HepG2 (cell line): ENCODE measurements around the gene PRSS12. TPM values are rescaled to one million over a fixed set of nuclear protein-coding genes. Genes with fewer than 3 reads are reported as not detected.
A peak's percentile ranks its signal among the peaks of the same experiment; 100 is the strongest.

Experiments used
- AGO1 ChIP-seq: fragments of 200-400 bp; formaldehyde crosslinking; IDR thresholded peaks from 2 replicates; pipeline ENCODE4 v1.6.1; 2017; ENCODE audit warnings: mild to moderate bottlenecking, low read depth, low read length, moderate library complexity; ENCODE audit not compliant: poor library complexity, severe bottlenecking
- DNMT1 ChIP-seq: sonication (generic); formaldehyde crosslinking; IDR thresholded peaks from 2 replicates; pipeline ENCODE4 v1.5.1; 2020; ENCODE audit warnings: mild to moderate bottlenecking, missing genetic modification reagents
- ELF4 ChIP-seq: sonication (generic); formaldehyde crosslinking; IDR thresholded peaks from 2 replicates; pipeline ENCODE4 v1.5.0; 2020; ENCODE audit warnings: missing genetic modification reagents, mild to moderate bottlenecking, moderate library complexity, borderline replicate concordance
- GLI4 ChIP-seq: sonication (generic); formaldehyde crosslinking; IDR thresholded peaks from 2 replicates; pipeline ENCODE4 v1.5.1; 2020; ENCODE audit warnings: missing genetic modification reagents, mild to moderate bottlenecking, moderate library complexity, borderline replicate concordance
- HIVEP1 ChIP-seq: sonication (generic); formaldehyde crosslinking; IDR thresholded peaks from 2 replicates; pipeline ENCODE4 v1.4.0; 2020; ENCODE audit warnings: mild to moderate bottlenecking, missing genetic modification reagents
- IRF2 ChIP-seq: IDR thresholded peaks from 2 replicates; pipeline ENCODE4 v1.6.1; 2018; ENCODE audit warnings: missing genetic modification reagents, missing compliant biosample characterization
- JUN ChIP-seq: sonication (generic); formaldehyde crosslinking; IDR thresholded peaks from 2 replicates; pipeline ENCODE4 v1.4.0; 2020; ENCODE audit warnings: mild to moderate bottlenecking, missing genetic modification reagents
- MAZ ChIP-seq, 2 experiments: sonication (generic) in 1 of 2; formaldehyde crosslinking in 1 of 2; IDR thresholded peaks; 2 replicates each; pipeline versions ENCODE4 v1.5.0 to v1.6.1; 2012 to 2020; ENCODE audit warnings: low read depth in 2 of 2, mild to moderate bottlenecking in 2 of 2, borderline replicate concordance in 1 of 2, improper control_type of control experiment in 1 of 2, low read length in 1 of 2, missing genetic modification reagents in 1 of 2, moderate library complexity in 1 of 2
- PHB2 ChIP-seq: fragments of 450-650 bp; IDR thresholded peaks from 2 replicates; pipeline ENCODE4 v1.6.1; 2018; ENCODE audit not compliant: partially characterized antibody
- PITX1 ChIP-seq: sonication (generic); formaldehyde crosslinking; IDR thresholded peaks from 2 replicates; pipeline ENCODE4 v1.5.1; 2020; ENCODE audit warnings: mild to moderate bottlenecking, missing genetic modification reagents
- SOX6 ChIP-seq, 2 experiments: fragments of 450-650 bp in 1 of 2; sonication (generic) in 1 of 2; formaldehyde crosslinking in 1 of 2; IDR thresholded peaks; 2 replicates each; pipeline versions ENCODE4 v1.4.0 to v1.6.1; 2017 to 2020; ENCODE audit warnings: antibody characterized with exemption in 1 of 2, mild to moderate bottlenecking in 1 of 2, missing genetic modification reagents in 1 of 2
- SP2 ChIP-seq: sonication (generic); formaldehyde crosslinking; IDR thresholded peaks from 2 replicates; pipeline ENCODE4 v1.5.1; 2020; ENCODE audit warnings: mild to moderate bottlenecking, missing genetic modification reagents
- STAT5B ChIP-seq: sonication (generic); formaldehyde crosslinking; IDR thresholded peaks from 2 replicates; pipeline ENCODE4 v1.4.0; 2020; ENCODE audit warnings: missing genetic modification reagents
- U2AF2 ChIP-seq: fragments of 200-400 bp; formaldehyde crosslinking; IDR thresholded peaks from 2 replicates; pipeline ENCODE4 v1.6.1; 2017; ENCODE audit warnings: low read depth, mild to moderate bottlenecking, low read length
- ZBTB21 ChIP-seq: sonication (generic); formaldehyde crosslinking; IDR thresholded peaks from 2 replicates; pipeline ENCODE4 v1.4.0; 2020; ENCODE audit warnings: missing genetic modification reagents
- ZBTB33 ChIP-seq: sonication (generic); formaldehyde crosslinking; IDR thresholded peaks from 2 replicates; pipeline ENCODE4 v1.4.0; 2020; ENCODE audit warnings: missing genetic modification reagents
- ZNF367 ChIP-seq: sonication (generic); formaldehyde crosslinking; IDR thresholded peaks from 2 replicates; pipeline ENCODE4 v1.4.0; 2020; ENCODE audit warnings: missing genetic modification reagents, borderline replicate concordance
- ZNF496 ChIP-seq: sonication (generic); formaldehyde crosslinking; IDR thresholded peaks from 2 replicates; pipeline ENCODE4 v1.8.1; 2023; ENCODE audit warnings: mild to moderate bottlenecking, moderate library complexity, missing genetic modification reagents; ENCODE audit not compliant: insufficient replicate concordance
- ZNF713 ChIP-seq: sonication (generic); formaldehyde crosslinking; IDR thresholded peaks from 2 replicates; pipeline ENCODE4 v1.4.0; 2020; ENCODE audit warnings: mild to moderate bottlenecking, missing genetic modification reagents
- ZNF766 ChIP-seq: sonication (generic); formaldehyde crosslinking; IDR thresholded peaks from 2 replicates; pipeline ENCODE4 v1.5.0; 2020; ENCODE audit warnings: missing genetic modification reagents, borderline replicate concordance
- polyA plus RNA-seq, 8 experiments: library from polyadenylated mRNA; depleted of rRNA in 3 of 8; stranded (reverse) in 7 of 8; unstranded in 1 of 8; fragments of >200 nt; fragmentation: Illumina TruSeq in 4 of 8; extraction: Trizol in 4 of 8; gene quantifications; 2 replicates each; pipeline versions ENCODE4 v1.2.1 to v1.2.3, GENCODE V29; 2011 to 2016; ENCODE audit warnings: low read depth in 4 of 8, missing spikeins in 1 of 8, mixed read lengths in 1 of 8; ENCODE audit not compliant: insufficient read depth in 1 of 8
- total RNA-seq, 5 experiments: library from RNA; depleted of rRNA; stranded (reverse); fragments of >200 nt; fragmentation: Illumina TruSeq; extraction: Trizol; gene quantifications; 2 replicates each; pipeline ENCODE4 v1.2.3, GENCODE V29; 2016; ENCODE audit warnings: low read depth in 1 of 5
- TF ChIP-seq, protein P1 (sequence below), 2 experiments: sonication (generic) in 1 of 2; formaldehyde crosslinking in 1 of 2; IDR thresholded peaks; 2 replicates each; pipeline versions ENCODE4 v1.4.0 to v1.6.1; 2018 to 2020; ENCODE audit warnings: missing genetic modification reagents in 2 of 2, borderline replicate concordance in 1 of 2, low read depth in 1 of 2, mild to moderate bottlenecking in 1 of 2, missing biosample characterization in 1 of 2
- TF ChIP-seq, protein P2 (sequence below): sonication (generic); formaldehyde crosslinking; IDR thresholded peaks from 2 replicates; pipeline ENCODE4 v1.5.0; 2020; ENCODE audit warnings: mild to moderate bottlenecking, missing genetic modification reagents

PRSS12 gene
- total and polyA plus RNA-seq, 2 of the 13 experiments (the other 11 are each of a cell fraction or from before 2014, with no cell fraction given): 0.02 TPM; not detected in 1

DNA sequence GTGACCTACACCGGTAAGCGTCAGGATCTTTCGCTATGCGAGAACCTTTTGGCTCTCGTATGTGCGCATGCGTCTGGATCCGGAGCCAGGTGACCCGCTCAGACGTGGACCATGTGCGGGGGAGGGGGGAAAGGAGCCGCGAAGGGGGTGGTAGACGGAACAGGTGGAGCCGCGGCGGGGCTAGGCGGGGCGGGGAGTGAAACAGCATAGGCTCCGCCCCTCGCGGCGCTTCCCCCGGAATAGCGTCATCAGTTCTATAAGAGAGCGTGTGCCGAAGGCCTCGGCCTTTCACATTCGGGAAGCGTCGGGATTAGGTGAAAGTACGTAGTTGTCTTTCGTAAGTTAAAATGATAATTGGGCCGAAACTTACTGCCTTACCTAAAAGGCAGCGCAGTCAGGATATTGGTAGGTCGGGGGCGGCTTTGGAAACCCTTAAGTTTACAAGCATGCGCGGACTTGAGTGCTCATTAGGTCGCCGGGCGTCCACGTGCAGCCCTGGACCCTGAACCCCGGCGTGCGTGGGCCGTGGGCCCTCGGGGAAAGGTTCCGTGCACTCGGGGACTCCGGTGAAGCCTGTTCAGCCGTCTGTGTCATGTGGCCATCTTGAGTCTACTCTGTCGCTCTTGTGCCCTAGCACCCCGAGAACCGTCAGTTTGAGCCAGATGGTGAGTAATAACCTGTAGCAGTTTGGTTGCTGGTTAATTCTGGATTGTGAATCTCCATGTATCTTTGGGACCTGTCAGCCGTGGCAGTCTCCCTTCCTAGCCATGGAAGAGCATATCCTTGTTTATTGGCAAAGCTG lies 74.1 kb downstream of the PRSS12 start (continued):
- TF ChIP-seq ZBTB21 (CRISPR knock-in tag) (peak; percentile 81), ELF4 (CRISPR knock-in tag) (peak; percentile 88; the same call in 1 of the 2 replicates), DNMT1 (CRISPR knock-in tag) (no peak), HIVEP1 (CRISPR knock-in tag) (peak; percentile 55; the same call in 1 of the 2 replicates), ZNF766 (CRISPR knock-in tag) (peak; percentile 73; the same call in 1 of the 2 replicates), GLI4 (no peak), ZNF496 (CRISPR knock-in tag) (no peak), ZNF713 (no peak), ZNF367 (CRISPR knock-in tag) (no peak), U2AF2 (no peak), STAT5B (CRISPR knock-in tag) (peak; percentile 85; the same call in 1 of the 2 replicates), MAZ (IDR thresholded peaks at IDR 0.05; ENCODE audit: borderline replicate concordance, low read depth, low read length) (peak; percentile 94), MAZ (CRISPR knock-in tag; IDR thresholded peaks at IDR 0.05; ENCODE audit: low read depth) (peak; percentile 82), ZBTB33 (CRISPR knock-in tag) (no peak), PHB2 (no peak), SOX6 (IDR thresholded peaks at IDR 0.05) (no peak), SOX6 (CRISPR knock-in tag; IDR thresholded peaks at IDR 0.05) (peak; percentile 46; the same call in 1 of the 2 replicates), AGO1 (peak; percentile 52), PITX1 (CRISPR knock-in tag) (peak; percentile 29; the same call in 1 of the 2 replicates), JUN (CRISPR knock-in tag) (0 out of 2 replicates have a peak, but pooled peaks have one; percentile 11), IRF2 (CRISPR knock-in tag) (peak; percentile 78), SP2 (CRISPR knock-in tag) (no peak)
- TF ChIP-seq, protein P1, sequence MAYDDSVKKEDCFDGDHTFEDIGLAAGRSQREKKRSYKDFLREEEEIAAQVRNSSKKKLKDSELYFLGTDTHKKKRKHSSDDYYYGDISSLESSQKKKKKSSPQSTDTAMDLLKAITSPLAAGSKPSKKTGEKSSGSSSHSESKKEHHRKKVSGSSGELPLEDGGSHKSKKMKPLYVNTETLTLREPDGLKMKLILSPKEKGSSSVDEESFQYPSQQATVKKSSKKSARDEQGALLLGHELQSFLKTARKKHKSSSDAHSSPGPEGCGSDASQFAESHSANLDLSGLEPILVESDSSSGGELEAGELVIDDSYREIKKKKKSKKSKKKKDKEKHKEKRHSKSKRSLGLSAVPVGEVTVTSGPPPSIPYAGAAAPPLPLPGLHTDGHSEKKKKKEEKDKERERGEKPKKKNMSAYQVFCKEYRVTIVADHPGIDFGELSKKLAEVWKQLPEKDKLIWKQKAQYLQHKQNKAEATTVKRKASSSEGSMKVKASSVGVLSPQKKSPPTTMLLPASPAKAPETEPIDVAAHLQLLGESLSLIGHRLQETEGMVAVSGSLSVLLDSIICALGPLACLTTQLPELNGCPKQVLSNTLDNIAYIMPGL (CRISPR knock-in tag; IDR thresholded peaks at IDR 0.05; ENCODE audit: borderline replicate concordance in 1 of 2, low read depth in 1 of 2): peak; percentile 67 to 71
- TF ChIP-seq, protein P2, sequence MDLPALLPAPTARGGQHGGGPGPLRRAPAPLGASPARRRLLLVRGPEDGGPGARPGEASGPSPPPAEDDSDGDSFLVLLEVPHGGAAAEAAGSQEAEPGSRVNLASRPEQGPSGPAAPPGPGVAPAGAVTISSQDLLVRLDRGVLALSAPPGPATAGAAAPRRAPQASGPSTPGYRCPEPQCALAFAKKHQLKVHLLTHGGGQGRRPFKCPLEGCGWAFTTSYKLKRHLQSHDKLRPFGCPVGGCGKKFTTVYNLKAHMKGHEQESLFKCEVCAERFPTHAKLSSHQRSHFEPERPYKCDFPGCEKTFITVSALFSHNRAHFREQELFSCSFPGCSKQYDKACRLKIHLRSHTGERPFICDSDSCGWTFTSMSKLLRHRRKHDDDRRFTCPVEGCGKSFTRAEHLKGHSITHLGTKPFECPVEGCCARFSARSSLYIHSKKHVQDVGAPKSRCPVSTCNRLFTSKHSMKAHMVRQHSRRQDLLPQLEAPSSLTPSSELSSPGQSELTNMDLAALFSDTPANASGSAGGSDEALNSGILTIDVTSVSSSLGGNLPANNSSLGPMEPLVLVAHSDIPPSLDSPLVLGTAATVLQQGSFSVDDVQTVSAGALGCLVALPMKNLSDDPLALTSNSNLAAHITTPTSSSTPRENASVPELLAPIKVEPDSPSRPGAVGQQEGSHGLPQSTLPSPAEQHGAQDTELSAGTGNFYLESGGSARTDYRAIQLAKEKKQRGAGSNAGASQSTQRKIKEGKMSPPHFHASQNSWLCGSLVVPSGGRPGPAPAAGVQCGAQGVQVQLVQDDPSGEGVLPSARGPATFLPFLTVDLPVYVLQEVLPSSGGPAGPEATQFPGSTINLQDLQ (CRISPR knock-in tag): no peak
